NOMO-1 treated with DMSO at 0.1 percent for 48 hours (cell line): ENCODE measurements around the gene PDE6G.

Experiments used
- DNase-seq: peaks from one replicate; lab custom pipeline; 2025; ENCODE audit not compliant: unreplicated experiment; lab: John Stamatoyannopoulos, UW

PDE6G gene

DNA sequence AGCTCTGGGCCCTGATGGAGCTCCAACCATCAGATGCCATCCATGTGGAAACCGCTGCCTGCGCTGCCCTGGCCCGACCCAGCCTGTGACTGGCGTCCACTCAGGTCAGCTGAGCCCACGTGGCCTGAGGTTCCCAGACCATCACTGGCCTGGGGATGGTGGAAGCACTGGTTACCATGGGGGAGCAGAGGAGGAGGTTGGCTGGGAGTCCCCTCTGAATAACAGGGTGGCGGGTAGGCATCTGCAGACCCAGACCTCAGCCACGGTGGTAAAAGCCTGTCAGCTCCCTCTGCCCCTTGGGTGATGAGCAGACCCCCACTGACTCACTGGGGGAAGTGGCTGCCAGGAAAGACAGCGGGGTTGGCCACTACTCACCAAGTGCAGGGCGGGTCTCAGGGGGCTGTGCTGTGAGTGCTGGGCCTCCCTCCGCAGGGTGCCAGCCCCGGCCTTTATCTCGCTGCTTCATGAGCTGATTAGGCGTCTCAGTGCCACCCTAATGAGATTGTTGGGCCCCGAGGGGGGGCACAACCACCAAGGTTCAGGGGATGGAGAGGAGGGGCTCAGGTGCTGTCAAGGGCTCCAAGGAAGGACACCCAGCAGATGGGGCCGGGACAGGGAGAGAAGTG, at the start of gene PDE6G:
PDE6G (minus strand) TSS at position 425 of the 626 bp plus-strand sequence. CDS start 3,237 bp downstream, outside the sequence.
- no peak for DNase-seq

DNA sequence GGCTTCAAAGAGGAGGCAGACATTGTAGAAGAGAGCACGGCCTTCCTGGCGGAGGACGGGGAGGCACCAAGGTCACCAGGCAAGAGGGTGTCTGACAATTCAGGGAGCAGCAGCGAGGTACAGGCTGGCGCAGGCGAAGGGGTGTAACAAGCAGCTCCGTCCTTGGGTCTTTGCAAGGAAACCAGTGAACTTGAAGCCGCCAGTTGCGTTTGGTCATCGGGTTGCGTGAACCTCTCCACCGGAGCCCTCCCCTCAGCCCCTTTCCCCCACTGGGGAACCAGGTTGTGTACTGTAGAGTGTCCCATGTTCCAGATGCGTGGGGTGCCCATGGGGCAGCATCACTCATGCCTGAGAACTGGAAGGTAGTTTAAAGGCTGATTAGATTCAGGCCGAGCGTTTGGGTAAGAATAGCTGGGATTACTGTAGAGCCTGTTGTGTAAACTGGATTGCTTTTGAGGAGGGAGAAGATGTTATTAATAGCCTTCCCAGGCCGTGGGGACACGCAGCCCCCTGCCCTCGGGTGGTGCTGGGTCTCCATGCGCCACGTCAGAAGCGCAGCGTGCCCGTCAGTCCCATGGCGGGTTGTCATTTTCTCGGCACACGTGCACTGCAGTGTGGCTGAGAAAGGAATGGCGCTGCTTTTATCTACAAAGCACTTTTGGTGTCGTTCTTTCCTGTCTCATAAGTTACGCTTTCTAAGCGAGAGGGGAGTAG, 49.3 kb upstream of the PDE6G start:
- DNase-seq, result no peak

GRCh38 chr17:81703747-81704654, 47.7 kb upstream of the PDE6G start:
- no peak for DNase-seq

DNA sequence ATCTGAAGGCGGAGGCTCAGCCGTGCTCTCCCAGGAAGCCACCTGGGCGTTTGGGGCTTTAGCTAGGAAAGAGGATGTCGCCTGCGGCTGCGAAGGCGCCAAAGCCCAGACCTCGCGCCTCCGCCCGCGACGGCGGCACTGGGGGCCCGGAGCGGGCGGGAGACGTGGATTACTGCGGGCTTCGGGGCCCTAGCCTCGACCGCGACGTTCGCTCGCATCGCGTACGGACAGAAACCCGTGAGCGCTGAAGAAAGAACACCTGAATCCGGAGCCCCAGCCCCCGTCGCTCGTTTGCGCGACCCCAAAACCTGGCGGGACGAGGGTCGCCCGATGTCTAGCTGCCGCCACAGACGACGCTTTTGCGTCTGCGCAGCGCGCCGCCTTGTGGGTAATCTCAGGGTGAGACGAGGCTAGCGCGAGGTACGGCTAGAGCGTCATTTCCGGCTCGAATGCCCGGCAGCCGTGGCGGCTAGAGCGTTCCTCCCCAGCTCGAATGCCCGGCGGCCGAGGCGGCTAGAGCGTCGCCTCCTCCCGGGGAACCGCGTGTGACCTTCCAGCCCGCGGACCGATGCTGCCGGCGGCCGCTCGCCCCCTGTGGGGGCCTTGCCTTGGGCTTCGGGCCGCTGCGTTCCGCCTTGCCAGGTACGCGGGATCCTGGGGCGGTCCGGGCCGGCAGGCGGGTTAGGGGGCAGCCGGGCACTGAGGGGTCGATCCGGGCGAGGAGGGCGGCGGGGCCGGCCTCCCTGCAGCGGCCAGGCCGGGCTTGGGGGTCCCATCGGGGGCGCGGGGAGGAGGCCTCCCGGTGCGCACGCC, 46.8 kb upstream of the PDE6G start, which contains the start of gene MRPL12:
MRPL12 (plus strand) TSS at position 434 of the 813 bp plus-strand sequence; CDS start at position 569, 135 bp downstream.
- DNase-seq, result peak; percentile 90

DNA sequence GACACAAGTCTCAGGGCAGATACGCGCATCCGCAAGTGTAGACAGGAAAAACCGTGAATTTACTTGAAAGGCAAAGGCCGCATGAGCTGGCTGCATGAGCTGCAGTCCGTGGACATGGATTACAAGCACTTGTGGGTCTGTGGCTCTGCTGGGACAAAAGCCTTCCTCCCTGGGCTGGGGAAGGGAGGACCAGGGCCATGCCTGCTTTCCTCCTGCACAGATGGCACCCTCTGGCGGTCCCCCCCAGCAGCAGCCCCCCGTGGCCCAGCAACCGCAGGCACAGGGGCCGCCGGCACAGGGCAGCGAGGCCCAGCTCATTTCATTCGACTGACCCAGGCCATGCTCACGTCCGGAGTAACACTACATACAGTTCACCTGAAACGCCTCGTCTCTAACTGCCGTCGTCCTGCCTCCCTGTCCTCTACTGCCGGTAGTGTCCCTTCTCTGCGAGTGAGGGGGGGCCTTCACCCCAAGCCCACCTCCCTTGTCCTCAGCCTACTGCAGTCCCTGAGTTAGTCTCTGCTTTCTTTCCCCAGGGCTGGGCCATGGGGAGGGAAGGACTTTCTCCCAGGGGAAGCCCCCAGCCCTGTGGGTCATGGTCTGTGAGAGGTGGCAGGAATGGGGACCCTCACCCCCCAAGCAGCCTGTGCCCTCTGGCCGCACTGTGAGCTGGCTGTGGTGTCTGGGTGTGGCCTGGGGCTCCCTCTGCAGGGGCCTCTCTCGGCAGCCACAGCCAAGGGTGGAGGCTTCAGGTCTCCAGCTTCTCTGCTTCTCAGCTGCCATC, 45.1 kb upstream of the PDE6G start:
- DNase-seq, result no peak

DNA sequence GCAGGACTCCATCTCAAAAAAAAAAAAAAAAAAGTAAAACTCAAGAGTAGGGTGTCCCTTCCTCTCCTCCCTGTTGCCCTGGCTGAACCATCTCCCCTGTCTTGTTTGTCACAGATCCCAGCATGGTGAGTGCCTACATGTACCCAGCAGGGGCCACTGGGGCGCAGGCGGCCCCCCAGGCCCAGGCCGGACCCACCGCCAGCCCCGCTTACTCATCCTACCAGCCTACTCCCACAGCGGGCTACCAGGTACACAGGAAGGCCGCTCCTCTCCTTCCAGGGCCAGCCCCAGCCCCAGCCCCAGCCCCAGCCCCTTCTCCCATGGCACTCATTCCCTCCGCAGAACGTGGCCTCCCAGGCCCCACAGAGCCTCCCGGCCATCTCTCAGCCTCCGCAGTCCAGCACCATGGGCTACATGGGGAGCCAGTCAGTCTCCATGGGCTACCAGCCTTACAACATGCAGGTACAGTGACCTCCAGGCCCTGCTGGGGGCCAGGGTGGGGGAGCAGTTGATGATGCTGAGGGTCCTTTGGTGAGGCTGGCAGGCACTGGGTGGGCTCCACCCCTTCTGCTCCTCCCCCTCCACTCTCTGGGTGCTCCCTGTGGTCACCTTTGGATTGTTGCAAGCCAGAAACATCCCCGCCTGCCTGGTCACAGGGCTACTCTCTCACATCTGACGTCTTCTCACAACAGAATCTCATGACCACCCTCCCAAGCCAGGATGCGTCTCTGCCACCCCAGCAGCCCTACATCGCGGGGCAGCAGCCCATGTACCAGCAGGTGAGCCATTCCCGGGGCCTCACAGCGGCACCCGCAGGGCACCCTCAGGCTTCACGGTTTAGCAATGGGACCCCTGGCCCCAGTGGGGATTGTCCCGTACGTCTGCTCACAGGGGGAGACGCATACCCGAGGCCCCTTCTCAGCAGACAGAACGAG, 44.3 kb upstream of the PDE6G start:
- no peak for DNase-seq

DNA sequence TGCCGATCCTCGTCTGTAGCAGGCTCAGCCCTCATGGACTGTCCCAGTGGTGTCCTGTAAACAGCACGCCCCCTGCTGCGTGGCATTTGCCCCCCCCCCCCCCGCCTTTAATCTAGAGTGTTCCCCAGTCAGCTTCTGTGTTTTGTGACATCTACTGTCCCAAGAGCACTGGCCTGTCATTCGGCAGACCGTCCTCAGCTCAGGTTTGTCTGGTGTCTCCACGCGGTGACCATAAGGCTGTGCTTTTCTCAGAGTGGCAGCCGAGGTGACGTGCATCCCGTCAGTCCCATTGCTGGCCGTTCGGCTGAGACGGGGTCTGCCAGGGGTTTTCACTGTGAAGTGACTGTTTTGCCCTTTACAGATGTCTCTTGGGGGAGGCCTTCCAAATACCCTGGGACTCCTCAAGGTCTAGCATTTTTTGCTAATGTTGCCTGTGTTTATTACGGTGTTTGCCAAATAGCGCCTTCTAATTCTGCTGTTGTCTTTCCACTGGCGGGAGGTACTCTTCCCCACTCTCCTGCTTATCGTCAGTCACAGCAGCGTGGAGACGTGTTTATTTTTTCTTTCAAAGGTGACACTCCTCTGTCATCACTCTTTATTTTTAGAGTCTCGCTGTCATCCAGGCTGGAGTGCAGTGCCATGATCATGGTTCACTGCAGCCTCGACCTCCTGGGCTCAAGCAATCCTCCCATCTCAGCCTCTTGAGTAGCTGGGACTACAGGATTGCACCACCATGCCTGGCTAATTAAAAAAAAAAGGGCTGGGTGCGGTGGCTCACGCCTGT, 41.1 kb upstream of the PDE6G start:
- no peak for DNase-seq

DNA sequence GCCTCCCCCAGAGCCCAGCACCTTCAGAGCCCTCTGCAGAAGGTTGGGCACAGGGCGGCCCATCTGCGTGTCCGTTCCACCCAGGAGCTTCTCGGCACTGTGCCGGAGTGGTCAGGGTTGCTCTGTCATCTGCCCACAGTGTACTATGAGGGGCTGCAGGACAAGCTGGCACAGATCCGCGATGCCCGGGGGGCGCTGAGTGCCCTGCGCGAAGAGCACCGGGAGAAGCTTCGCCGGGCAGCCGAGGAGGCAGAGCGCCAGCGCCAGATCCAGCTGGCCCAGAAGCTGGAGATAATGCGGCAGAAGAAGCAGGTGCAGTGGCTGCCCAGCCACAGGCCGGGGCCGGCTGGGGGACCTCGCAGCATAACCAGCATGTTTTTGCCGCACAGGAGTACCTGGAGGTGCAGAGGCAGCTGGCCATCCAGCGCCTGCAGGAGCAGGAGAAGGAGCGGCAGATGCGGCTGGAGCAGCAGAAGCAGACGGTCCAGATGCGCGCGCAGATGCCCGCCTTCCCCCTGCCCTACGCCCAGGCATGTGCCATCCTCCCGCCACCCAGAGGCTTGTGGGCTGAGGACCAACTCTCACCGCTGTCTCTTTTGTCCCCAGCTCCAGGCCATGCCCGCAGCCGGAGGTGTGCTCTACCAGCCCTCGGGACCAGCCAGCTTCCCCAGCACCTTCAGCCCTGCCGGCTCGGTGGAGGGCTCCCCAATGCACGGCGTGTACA, 40.0 kb upstream of the PDE6G start:
- no peak for DNase-seq

- DNase-seq, result no peak
Observed at GRCh38 chr17:81695801-81696200, 39.5 kb upstream of the PDE6G start.

GRCh38 chr17:81695211-81695610, 38.9 kb upstream of the PDE6G start:
- no peak for DNase-seq

- DNase-seq, result no peak
Observed at GRCh38 chr17:81694810-81695209, 38.5 kb upstream of the PDE6G start.

GRCh38 chr17:81693509-81694210, 37.3 kb upstream of the PDE6G start:
- DNase-seq, result no peak

- DNase-seq, result no peak
Observed at GRCh38 chr17:81691608-81692007, 35.3 kb upstream of the PDE6G start.

DNA sequence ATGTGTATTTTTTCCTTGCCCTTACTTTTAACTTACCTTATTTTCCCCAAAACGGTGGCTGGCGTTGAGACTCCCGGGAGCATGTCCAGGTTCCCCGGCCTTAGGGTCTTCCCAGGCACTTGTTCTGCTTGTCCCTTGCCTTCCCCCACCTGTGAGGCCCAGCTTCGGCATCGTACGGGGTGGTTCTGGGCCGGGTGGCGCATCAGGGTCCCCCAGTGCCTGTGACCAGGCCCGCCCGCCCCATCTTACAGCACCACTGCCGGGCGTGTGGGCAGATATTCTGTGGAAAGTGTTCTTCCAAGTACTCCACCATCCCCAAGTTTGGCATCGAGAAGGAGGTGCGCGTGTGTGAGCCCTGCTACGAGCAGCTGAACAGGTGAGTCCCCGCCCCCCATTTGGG, 34.9 kb upstream of the PDE6G start:
- no peak for DNase-seq

GRCh38 chr17:81690549-81690948, 34.2 kb upstream of the PDE6G start:
- DNase-seq, result no peak

GRCh38 chr17:81690066-81690465, 33.7 kb upstream of the PDE6G start:
- no peak for DNase-seq

DNA sequence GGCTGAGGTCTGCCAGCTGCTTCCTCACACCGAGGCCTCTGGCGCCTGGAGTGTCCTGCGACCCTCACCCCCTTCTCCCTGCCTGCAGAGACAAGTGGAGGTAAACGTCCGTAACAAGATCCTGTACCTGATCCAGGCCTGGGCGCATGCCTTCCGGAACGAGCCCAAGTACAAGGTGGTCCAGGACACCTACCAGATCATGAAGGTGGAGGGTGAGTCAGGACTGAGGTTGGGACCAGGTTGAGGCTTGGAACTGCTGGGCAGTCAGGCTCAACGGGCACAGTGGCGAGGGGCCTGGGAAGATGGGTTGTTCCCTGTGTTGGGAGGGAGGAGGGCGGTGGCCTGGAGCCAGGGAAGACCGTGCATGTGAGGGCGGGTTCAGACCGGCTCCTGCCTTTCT, 32.3 kb upstream of the PDE6G start:
- DNase-seq, result no peak
